ENCODE measurements around the gene TARS1. TPM values are rescaled to one million over a fixed set of nuclear protein-coding genes. Genes with fewer than 3 reads are reported as not detected.

The TARS1 gene
- total and polyA plus RNA-seq, 10 of the 15 experiments (the other 5 are each of a cell fraction or from before 2014, with no cell fraction given) = 163 to 350 (median 228) TPM

GRCh38 chr5:33487236-33487635, 46.5 kb downstream of the TARS1 start (continued):
- TF ChIP-seq RELB (IDR thresholded peaks at IDR 0.05; ENCODE audit: low read depth) = no peak

- Histone ChIP-seq H2AFZ (ENCODE audit: control insufficient read depth, low read depth, low read length) (no peak overlapping the region), H3K9me3 (replicated peaks; ENCODE audit: control insufficient read depth, insufficient read depth, low read length) (no peaks in the 10 kb centered on the region), H3K9ac (ENCODE audit: control insufficient read depth, insufficient read depth, low read length) (no peak overlapping the region), H3K27me3 (replicated peaks in 1 of 2; ENCODE audit: control insufficient read depth in 2 of 2, insufficient read depth in 2 of 2, low read length in 1 of 2) (no peaks in the 10 kb centered on the region), H3K79me2 (ENCODE audit: control insufficient read depth, insufficient read depth, low read length) (no peaks in the 10 kb centered on the region), H3K4me3 (no peak overlapping the region), H3K4me2 (ENCODE audit: control insufficient read depth, insufficient read depth) (no peak overlapping the region), H3K36me3 (ENCODE audit: control insufficient read depth in 2 of 2, insufficient read depth in 2 of 2, low read length in 1 of 2) (no peaks in the 10 kb centered on the region), H4K20me1 (ENCODE audit: control insufficient read depth, insufficient read depth) (no peaks in the 10 kb centered on the region), H3K27ac (ENCODE audit: control insufficient read depth, insufficient read depth) (no peak overlapping the region), H3K4me1 (ENCODE audit: control insufficient read depth, insufficient read depth, low read length) (no peaks in the 10 kb centered on the region)
- no TSS peak for BruUV-seq (replicated peaks)
- ATAC-seq (no peak), DNase-seq (ENCODE audit: low read depth, low spot score) (no peak), FAIRE-seq (no peak)
- in situ Hi-C loops (cut with MboI) (no loop called here), intact Hi-C loops (cut with micrococcal nuclease; ENCODE audit: unreplicated experiment) (no loop called here)
- POLR2A ChIA-PET = no interaction called here
- SMC1A ChIA-PET (ENCODE audit: uncharacterized antibody, unreplicated experiment) = no interaction called here
- 88% methylated on average over 19 of the region's 19 CpGs for WGBS (ENCODE audit: insufficient coverage, insufficient replicate concordance, low lambda C conversion rate, missing lambda C conversion rate)
- CTCF ChIA-PET = interaction anchor here (1.5 kb wide), 1 partner anchor 10 kb away, joined by 3 read pairs; no protein-coding TSS in a partner anchor
- TF ChIP-seq YBX1 (IDR thresholded peaks at IDR 0.05) (no peak), NFYA (IDR thresholded peaks at IDR 0.05; ENCODE audit: borderline replicate concordance, low read depth, low read length) (no peak), CBX5 (IDR thresholded peaks at IDR 0.05; ENCODE audit: low read depth) (no peak), SIN3A (IDR thresholded peaks at IDR 0.05; ENCODE audit: low read depth, low read length) (no peak), GATAD2B (conservative IDR thresholded peaks at IDR 0.05; ENCODE audit: low read depth) (no peak), RUNX3 (IDR thresholded peaks at IDR 0.05; ENCODE audit: low read length) (no peak), SMARCA5 (IDR thresholded peaks at IDR 0.05) (no peak), TCF3 (IDR thresholded peaks at IDR 0.05; ENCODE audit: borderline replicate concordance, insufficient read depth, low read depth, low read length) (no peak)
- RAD21 ChIA-PET (ENCODE audit: unreplicated experiment) = no interaction called here
These were observed 48.0 kb downstream of the TARS1 start for GRCh38 chr5:33488558-33489355.
